ENCODE results near the gene TTC4. TPM values are rescaled to one million over a fixed set of nuclear protein-coding genes. Genes with fewer than 3 reads are reported as not detected.
A peak's percentile ranks its signal among the peaks of the same experiment; 100 is the strongest.
"Not testable (repeated sequence)": the region's sequence is repeated elsewhere in the genome, so short reads cannot be mapped to it uniquely, and the experiment has no call there.

Gene TTC4
- total RNA-seq, 1 experiment from 2014 or later = 25.2 TPM

- no TSS peak for BruUV-seq (replicated peaks)
- POLR2A ChIA-PET = no interaction called here
- TF ChIP-seq REST (IDR thresholded peaks at IDR 0.05; ENCODE audit: insufficient read depth in 1 of 2, low read depth in 2 of 2, low read length in 1 of 2) = no peak
- TF ChIP-seq, protein P1, sequence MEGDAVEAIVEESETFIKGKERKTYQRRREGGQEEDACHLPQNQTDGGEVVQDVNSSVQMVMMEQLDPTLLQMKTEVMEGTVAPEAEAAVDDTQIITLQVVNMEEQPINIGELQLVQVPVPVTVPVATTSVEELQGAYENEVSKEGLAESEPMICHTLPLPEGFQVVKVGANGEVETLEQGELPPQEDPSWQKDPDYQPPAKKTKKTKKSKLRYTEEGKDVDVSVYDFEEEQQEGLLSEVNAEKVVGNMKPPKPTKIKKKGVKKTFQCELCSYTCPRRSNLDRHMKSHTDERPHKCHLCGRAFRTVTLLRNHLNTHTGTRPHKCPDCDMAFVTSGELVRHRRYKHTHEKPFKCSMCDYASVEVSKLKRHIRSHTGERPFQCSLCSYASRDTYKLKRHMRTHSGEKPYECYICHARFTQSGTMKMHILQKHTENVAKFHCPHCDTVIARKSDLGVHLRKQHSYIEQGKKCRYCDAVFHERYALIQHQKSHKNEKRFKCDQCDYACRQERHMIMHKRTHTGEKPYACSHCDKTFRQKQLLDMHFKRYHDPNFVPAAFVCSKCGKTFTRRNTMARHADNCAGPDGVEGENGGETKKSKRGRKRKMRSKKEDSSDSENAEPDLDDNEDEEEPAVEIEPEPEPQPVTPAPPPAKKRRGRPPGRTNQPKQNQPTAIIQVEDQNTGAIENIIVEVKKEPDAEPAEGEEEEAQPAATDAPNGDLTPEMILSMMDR (IDR thresholded peaks at IDR 0.05) = no peak
- TF ChIP-seq TCF7L2 (IDR thresholded peaks at IDR 0.05; ENCODE audit: low read depth, low read length) = no peak
- TF ChIP-seq SIN3A (IDR thresholded peaks at IDR 0.05; ENCODE audit: borderline replicate concordance, insufficient read depth, low read depth, low read length) = no peak
- no peak for TF ChIP-seq POLR2AphosphoS5 (IDR thresholded peaks at IDR 0.05; ENCODE audit: low read depth, low read length)
- Histone ChIP-seq H3K27ac (ENCODE audit: low read length) (no peak overlapping the region), H3K4me3 (ENCODE audit: low read depth in 2 of 2, low read length in 2 of 2) (no peak overlapping the region), H3K36me3 (ENCODE audit: control insufficient read depth, insufficient read depth, low read length) (no peaks in the 10 kb centered on the region), H3K9me3 (ENCODE audit: control insufficient read depth, insufficient read depth, low read depth, low read length) (no peaks in the 10 kb centered on the region), H3K27me3 (ENCODE audit: control insufficient read depth, insufficient read depth, low read length) (no peaks in the 10 kb centered on the region), H3K4me1 (ENCODE audit: control insufficient read depth, insufficient read depth, low read length) (no peaks in the 10 kb centered on the region)
- no peak for ATAC-seq
- CTCF ChIA-PET = interaction anchor here (1.1 kb wide), 1 partner anchor 19 kb away, joined by 3 read pairs; no protein-coding TSS in a partner anchor
- no peak for DNase-seq (ENCODE audit: low read depth, low spot score)
- intact Hi-C loops (cut with micrococcal nuclease; ENCODE audit: unreplicated experiment) (no loop called here), in situ Hi-C loops (cut with HindIII; ENCODE audit: low pct_unique_long_range_greater_than_20kb, low sequenced_read_pairs) (no loop called here)
These were observed 57.3 kb downstream of the TTC4 start for GRCh38 chr1:54772951-54773350.

- in situ Hi-C loops (cut with HindIII; ENCODE audit: low pct_unique_long_range_greater_than_20kb, low sequenced_read_pairs) (no loop called here), intact Hi-C loops (cut with micrococcal nuclease; ENCODE audit: unreplicated experiment) (no loop called here)
- CTCF ChIA-PET = no interaction called here
- no peak overlapping the region for H3K4me3 ChIP-seq (ENCODE audit: low read depth in 2 of 2, low read length in 2 of 2)
- BruUV-seq (replicated peaks) = no TSS peak
- no peak for TF ChIP-seq POLR2AphosphoS5 (IDR thresholded peaks at IDR 0.05; ENCODE audit: low read depth, low read length)
- TF ChIP-seq, protein P1 (IDR thresholded peaks at IDR 0.05) = no peak
- no peak for TF ChIP-seq SIN3A (IDR thresholded peaks at IDR 0.05; ENCODE audit: borderline replicate concordance, insufficient read depth, low read depth, low read length)
- no peak for TF ChIP-seq REST (IDR thresholded peaks at IDR 0.05; ENCODE audit: insufficient read depth in 1 of 2, low read depth in 2 of 2, low read length in 1 of 2)
- no peak for TF ChIP-seq TCF7L2 (IDR thresholded peaks at IDR 0.05; ENCODE audit: low read depth, low read length)
- ATAC-seq (peak; percentile 70; the same call in 1 of the 2 replicates), DNase-seq (ENCODE audit: low read depth, low spot score) (no peak)
- no peaks in the 10 kb centered on the region for H3K9me3 ChIP-seq (ENCODE audit: control insufficient read depth, insufficient read depth, low read depth, low read length)
- H3K27me3 ChIP-seq (ENCODE audit: control insufficient read depth, insufficient read depth, low read length) = no peaks in the 10 kb centered on the region
- H3K36me3 ChIP-seq (ENCODE audit: control insufficient read depth, insufficient read depth, low read length) = no peaks in the 10 kb centered on the region
- H3K4me1 ChIP-seq (ENCODE audit: control insufficient read depth, insufficient read depth, low read length) = no peaks in the 10 kb centered on the region
- no peak overlapping the region for H3K27ac ChIP-seq (ENCODE audit: low read length)
- POLR2A ChIA-PET = no interaction called here
These were observed 59.3 kb downstream of the TTC4 start for GRCh38 chr1:54774820-54775498.

DNA sequence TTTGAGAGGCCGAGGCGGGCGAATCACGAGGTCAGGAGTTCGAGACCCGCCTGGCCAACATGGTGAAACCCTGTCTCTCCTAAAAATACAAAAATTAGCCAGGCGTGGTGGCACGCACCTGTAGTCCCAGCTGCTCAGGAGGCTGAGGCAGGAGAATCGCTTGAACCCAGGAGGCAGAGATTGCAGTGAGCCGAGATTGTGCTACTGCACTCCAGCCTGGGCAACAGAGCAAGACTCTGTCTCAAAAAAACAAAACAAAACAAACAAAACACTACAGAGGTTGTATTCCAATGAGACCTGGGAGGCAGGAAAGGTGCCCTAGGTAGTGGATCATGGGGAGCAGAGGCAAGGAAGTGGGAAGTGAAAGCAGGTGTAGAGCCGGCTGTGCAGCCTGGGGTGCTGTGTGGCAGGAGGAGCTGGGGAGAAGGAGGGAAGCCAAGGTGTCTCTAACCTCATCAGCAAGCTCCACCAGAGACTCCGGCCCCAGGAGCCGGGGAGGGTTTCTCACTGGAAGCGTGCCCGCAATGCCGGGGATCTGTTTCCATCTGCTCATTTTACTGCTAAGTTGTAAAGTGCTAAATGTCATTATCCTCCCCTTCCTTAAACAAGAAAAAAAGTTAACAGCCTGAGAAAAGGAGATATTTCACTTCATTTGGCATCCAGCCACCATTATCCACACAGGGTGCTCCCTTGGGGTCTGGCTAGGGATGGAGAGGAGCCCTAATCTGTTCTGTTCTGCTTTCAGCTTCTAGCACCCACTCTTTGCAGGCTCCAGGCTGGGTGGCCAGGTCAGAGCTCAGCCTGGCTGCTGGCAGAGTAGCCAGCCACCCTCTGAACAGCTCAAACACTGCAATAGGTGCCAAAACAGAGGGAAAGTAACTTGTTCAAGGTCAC is 60.4 kb downstream of the TTC4 start:
- H3K9me3 ChIP-seq (ENCODE audit: control insufficient read depth, insufficient read depth, low read depth, low read length); CTCF ChIA-PET; DNase-seq (ENCODE audit: low read depth, low spot score); ATAC-seq; H3K36me3 ChIP-seq (ENCODE audit: control insufficient read depth, insufficient read depth, low read length); POLR2A ChIA-PET; BruUV-seq (replicated peaks); H3K27me3 ChIP-seq (ENCODE audit: control insufficient read depth, insufficient read depth, low read length); H3K4me1 ChIP-seq (ENCODE audit: control insufficient read depth, insufficient read depth, low read length); H3K4me3 ChIP-seq (ENCODE audit: low read depth in 2 of 2, low read length in 2 of 2); H3K27ac ChIP-seq (ENCODE audit: low read length); intact Hi-C loops (cut with micrococcal nuclease; ENCODE audit: unreplicated experiment); in situ Hi-C loops (cut with HindIII; ENCODE audit: low pct_unique_long_range_greater_than_20kb, low sequenced_read_pairs): not testable (repeated sequence)

Data from Panc1 (cell line).